VCaP (cell line): ENCODE results near the gene TLE3.

Experiments
- H3K27ac ChIP-seq: fragments of 450-650 bp; 2 replicates; pipeline ENCODE4 v1.5.1; 2017
- TF ChIP-seq, protein P1 (sequence below): fragments of 450-650 bp; conservative IDR thresholded peaks from 2 replicates; pipeline ENCODE4 v1.5.1; 2017; ENCODE audit warnings: mild to moderate bottlenecking, moderate library complexity

The TLE3 gene

DNA sequence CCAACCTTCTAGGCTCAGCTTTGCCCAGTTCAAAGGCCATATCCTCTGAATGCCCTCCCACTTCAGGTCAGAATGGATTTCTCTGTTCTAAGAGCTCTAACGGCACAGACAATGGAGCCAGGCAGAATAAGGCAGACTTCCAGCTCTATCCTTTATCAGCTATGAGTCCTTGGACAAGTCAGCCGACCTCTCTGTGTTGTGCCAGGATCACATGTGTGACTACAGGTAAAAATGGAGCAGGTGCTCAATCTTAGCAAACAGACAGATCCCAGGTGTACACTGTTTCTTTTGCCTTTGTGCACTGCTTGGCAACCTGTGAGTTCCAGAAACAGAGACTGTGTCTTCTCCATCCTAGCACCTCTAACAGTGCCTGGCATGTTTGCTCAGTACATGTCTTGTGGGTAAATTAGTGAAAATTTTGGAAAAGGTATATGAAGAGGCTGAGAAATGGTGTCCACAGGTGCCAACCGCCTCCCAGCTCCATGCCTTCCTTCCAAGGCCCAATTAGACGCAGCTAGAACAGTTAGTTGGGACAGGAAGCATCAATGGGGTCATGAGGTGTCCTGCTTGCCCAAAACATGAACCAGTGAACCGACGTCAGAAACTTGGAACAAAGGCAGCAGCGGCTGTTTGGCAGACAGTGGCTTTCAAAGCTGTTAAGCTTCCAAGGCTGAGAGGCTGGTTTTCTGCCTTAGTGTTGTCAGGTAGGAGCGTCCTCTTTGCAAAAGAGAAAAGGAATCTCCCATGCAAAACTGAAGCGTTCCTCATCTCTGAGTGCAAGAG lies 28.7 kb downstream of the TLE3 start:
- TF ChIP-seq, protein P1, sequence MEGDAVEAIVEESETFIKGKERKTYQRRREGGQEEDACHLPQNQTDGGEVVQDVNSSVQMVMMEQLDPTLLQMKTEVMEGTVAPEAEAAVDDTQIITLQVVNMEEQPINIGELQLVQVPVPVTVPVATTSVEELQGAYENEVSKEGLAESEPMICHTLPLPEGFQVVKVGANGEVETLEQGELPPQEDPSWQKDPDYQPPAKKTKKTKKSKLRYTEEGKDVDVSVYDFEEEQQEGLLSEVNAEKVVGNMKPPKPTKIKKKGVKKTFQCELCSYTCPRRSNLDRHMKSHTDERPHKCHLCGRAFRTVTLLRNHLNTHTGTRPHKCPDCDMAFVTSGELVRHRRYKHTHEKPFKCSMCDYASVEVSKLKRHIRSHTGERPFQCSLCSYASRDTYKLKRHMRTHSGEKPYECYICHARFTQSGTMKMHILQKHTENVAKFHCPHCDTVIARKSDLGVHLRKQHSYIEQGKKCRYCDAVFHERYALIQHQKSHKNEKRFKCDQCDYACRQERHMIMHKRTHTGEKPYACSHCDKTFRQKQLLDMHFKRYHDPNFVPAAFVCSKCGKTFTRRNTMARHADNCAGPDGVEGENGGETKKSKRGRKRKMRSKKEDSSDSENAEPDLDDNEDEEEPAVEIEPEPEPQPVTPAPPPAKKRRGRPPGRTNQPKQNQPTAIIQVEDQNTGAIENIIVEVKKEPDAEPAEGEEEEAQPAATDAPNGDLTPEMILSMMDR, result no peak

DNA sequence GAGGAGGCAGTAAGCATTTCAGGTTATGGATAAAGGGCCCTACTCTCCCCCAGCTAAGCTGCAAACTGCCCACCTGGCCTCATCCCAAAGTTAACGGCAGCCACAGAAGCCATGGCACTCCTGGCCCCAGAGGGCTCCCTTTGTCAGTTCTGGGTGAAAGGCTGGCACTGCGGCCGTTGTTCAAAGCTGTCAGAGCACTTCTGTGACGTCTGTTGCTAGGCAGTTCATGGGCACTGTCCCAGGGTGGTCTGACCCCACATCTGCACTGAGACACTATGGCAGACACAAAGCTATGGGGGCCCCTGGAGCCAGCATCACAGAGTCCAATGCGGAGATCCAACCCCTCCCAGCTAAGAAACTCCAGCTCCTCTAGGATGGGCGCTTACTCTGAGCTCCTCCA lies 30.0 kb downstream of the TLE3 start:
- peak overlapping the region; percentile 51; the same call in 1 of the 2 replicates for H3K27ac ChIP-seq
- TF ChIP-seq, protein P1, result no peak

More for the DNA sequence above, 28.7 kb downstream of the TLE3 start:
- H3K27ac ChIP-seq, result no peak overlapping the region

DNA sequence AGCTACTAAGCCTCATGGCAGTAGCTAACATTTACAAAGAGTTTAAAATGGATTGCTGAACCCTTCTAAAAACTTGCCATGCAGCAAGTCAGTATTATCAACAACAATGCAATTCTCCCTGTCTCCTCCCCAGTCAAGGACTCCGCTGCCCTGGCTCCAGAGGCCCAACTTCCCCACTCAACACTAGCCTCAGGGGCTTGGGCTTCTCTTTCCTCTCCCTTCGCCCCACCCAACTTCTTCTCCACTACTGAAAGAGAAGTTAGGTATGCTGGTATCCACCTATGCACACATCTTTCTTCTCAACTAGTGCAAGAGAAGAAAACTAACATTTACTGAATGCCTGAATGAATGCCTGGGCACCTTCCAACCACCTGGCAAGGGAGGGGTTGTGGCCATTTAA lies 30.7 kb downstream of the TLE3 start:
- TF ChIP-seq, protein P1, result no peak
- H3K27ac ChIP-seq, result peak overlapping the region; percentile 51

DNA sequence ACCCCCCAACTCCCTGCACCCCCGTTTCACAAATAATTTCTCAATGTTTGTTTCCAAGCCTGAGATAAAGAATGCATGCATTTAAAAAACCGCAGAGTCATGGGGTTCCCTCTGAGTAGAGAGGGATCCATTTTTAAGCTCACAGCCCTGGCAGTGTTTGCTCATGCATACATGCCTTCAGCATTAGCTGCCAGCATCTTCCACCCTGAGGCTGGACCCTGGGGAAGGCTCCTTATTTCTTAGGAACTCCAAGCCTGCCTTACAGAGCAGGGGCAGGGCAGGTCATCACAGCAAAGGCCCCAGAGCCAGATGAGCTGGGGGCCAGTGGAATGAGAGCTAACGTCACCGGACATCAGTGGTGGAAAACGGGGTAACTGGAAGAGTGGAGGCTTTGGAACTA lies 31.3 kb downstream of the TLE3 start:
- TF ChIP-seq, protein P1, result no peak

DNA sequence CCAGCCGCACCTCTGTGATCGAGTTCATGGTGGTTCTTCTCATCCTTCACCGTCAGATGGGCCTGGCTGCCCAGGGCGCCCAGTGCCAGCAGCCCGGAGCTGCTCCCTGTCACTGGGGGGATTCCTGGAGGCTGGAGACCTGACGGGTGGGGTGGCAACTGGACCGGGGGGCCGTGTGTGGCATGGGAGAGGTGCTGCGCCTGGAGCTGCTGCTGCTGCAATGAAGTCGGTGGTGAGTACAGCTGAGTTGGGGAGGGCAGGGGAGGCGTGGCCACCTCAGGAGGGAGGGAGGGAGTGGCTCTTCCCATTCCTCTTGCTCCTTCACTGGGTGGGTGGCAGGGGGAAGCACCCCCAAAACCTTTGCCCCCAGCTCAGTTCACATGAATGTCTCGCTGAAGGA lies 31.7 kb downstream of the TLE3 start:
- peak overlapping the region; percentile 51 for H3K27ac ChIP-seq
- TF ChIP-seq, protein P1, result no peak

More for the DNA sequence above, 31.3 kb downstream of the TLE3 start:
- peak overlapping the region; percentile 51 for H3K27ac ChIP-seq

DNA sequence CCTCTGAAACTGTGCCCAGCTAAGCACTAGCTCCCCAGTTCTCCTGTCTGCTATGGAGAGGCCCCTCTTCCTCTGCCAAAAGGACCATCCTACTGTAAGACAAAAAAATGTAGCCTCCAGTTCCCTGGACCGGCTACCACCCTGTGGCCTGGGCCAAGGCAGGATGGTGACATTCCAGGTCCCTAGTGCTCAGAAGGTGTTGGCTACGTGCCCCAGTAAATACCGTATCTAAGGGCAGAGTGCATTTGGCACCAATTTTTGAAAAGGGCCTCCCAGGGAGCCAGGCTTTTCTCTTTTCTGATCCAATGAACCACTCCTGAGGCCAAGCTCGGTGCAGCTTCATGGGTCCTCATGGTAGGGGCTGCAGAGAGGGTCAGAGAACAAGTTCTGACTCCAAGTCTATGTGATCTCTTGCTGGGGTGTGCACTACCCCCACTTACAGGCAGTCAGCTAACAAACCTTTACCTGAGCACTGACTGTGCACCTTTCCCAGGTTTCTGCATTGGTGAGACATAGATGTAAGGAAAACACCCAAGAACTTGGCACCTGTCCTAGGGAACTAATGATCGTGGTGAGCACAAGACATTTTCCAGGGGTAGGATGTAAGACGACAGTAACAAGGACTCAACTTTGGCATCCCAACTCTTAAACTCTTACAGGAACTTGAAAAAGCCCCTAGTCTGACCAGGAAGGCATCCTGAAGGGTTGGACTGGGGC lies 32.6 kb downstream of the TLE3 start:
- TF ChIP-seq, protein P1, result no peak
- peak overlapping the region; percentile 51 for H3K27ac ChIP-seq

DNA sequence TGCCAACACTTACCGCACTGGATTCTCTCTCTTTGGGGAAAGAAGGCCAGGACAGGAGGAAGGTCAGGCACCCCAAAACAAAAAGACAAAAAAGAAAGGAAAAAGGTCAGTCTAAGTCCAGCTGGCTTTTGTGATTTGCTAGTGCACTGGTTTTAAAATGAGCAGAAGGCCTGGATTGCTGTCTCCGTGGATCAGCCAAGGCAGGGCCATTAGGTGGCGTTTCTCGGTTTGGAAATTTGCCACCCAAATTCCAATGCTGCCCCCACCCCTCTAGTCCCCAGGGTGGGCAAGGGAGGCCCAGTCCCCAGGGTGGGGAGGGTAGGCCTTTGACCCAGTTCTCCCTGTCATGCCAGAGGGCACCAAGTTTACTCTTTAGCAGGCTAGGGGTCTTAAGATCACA lies 33.3 kb downstream of the TLE3 start:
- TF ChIP-seq, protein P1, result no peak
- peak overlapping the region; percentile 51 for H3K27ac ChIP-seq
